ENCODE data around the gene SMIM31. TPM values are rescaled to one million over a fixed set of nuclear protein-coding genes. Genes with fewer than 3 reads are reported as not detected.

SMIM31 gene
- total RNA-seq, 1 experiment from 2014 or later, result not detected

DNA sequence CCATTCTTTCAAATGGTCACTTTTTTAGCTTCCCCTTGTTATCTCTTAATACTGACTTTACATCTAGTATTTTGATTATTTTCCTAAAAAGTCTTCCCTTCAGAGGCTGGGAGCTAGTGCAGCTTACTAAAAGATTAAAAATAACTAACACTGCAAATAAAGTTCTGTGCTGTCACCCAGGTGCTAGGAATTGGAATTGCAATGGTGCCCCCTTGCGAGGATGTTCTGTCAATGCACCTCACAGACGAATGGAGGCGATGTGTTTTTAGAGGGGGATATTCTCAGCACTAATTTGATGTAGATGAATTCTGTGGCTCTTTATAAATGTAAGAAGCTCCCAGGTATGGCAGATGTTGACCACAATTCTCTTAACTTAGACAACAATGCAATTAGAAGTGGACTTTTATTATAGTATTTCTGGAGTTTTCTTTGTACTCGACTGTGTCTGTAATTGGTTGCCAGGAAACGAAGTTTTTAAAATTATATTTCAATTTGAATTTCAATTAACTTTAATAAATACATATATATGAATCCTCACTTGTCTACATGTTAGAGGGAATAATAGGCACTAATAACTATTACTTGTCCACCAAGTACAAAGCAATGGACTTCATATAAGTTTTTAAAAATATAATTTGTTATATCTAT lies 22.0 kb upstream of the SMIM31 start:
- H3K79me2 ChIP-seq (ENCODE audit: low read depth), result no peaks in the 10 kb centered on the region
- H3F3A ChIP-seq (ENCODE audit: insufficient read depth, low read depth), result no peaks in the 10 kb centered on the region
- H3K9me3 ChIP-seq (ENCODE audit: insufficient read depth, low read depth), result no peaks in the 10 kb centered on the region
- no peak overlapping the region for H3K4me2 ChIP-seq
- ChIA-PET POLR2A (ENCODE audit: unreplicated experiment) (interaction anchor here (0.6 kb wide), 1 partner anchor 972 kb away, joined by 4 read pairs; no protein-coding TSS in a partner anchor), CTCF (interaction anchor here (0.7 to 1.6 kb wide), 4 partner anchors 196 to 1182 kb away, joined by 3 to 8 read pairs (median 4); no protein-coding TSS in a partner anchor)
- H3K27ac ChIP-seq, result no peak overlapping the region
- DNase-seq, result peak in 1 of 2 experiments; percentile 56
- TF ChIP-seq EZH2 (IDR thresholded peaks at IDR 0.05; ENCODE audit: low read depth), result no peak
- TF ChIP-seq, protein P1, sequence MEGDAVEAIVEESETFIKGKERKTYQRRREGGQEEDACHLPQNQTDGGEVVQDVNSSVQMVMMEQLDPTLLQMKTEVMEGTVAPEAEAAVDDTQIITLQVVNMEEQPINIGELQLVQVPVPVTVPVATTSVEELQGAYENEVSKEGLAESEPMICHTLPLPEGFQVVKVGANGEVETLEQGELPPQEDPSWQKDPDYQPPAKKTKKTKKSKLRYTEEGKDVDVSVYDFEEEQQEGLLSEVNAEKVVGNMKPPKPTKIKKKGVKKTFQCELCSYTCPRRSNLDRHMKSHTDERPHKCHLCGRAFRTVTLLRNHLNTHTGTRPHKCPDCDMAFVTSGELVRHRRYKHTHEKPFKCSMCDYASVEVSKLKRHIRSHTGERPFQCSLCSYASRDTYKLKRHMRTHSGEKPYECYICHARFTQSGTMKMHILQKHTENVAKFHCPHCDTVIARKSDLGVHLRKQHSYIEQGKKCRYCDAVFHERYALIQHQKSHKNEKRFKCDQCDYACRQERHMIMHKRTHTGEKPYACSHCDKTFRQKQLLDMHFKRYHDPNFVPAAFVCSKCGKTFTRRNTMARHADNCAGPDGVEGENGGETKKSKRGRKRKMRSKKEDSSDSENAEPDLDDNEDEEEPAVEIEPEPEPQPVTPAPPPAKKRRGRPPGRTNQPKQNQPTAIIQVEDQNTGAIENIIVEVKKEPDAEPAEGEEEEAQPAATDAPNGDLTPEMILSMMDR (conservative IDR thresholded peaks at IDR 0.05), result peak; percentile 84
- intact Hi-C loops (cut with micrococcal nuclease; ENCODE audit: unreplicated experiment), result loop anchor here (1.0 to 10.0 kb wide), 2 partner anchors 717 to 1176 kb away; no protein-coding TSS in a partner anchor
- no peak overlapping the region for H3K4me3 ChIP-seq
- no TSS peak for BruUV-seq (replicated peaks)
- no peaks in the 10 kb centered on the region for H3K27me3 ChIP-seq (ENCODE audit: insufficient read depth, low read depth)
- no peaks in the 10 kb centered on the region for H3K9me2 ChIP-seq (ENCODE audit: insufficient read depth)
- H3K4me1 ChIP-seq (replicated peaks; ENCODE audit: insufficient read depth), result no peaks in the 10 kb centered on the region
- no peaks in the 10 kb centered on the region for H3K36me3 ChIP-seq (ENCODE audit: low read depth)
- no peaks in the 10 kb centered on the region for H4K20me1 ChIP-seq (ENCODE audit: insufficient read depth)
- no peak overlapping the region for H2AFZ ChIP-seq

DNA sequence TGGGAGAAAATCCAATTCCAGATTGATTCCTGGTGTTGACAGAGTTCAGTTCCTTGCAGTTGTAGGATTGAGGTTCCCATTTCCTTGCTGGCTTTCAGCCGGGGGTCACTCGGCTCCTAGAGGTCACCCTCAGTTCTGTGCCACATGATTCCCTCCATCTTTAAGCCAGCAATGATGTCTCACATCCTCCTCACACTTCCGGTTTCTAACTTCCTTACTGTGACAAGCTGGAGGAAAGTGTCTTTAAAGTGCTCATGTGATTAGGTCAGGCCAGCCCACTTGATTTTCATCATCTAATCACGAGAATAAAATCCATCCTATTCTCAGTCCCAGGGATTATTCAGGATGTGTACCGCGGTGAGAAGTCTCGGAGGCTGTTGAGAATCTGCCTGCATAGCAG lies 19.4 kb upstream of the SMIM31 start:
- no peaks in the 10 kb centered on the region for H3F3A ChIP-seq (ENCODE audit: insufficient read depth, low read depth)
- H3K27me3 ChIP-seq (ENCODE audit: insufficient read depth, low read depth), result no peaks in the 10 kb centered on the region
- ChIA-PET CTCF (no interaction called here), POLR2A (ENCODE audit: unreplicated experiment) (no interaction called here)
- no peaks in the 10 kb centered on the region for H3K4me1 ChIP-seq (replicated peaks; ENCODE audit: insufficient read depth)
- H3K4me2 ChIP-seq, result no peak overlapping the region
- no peak overlapping the region for H3K27ac ChIP-seq
- intact Hi-C loops (cut with micrococcal nuclease; ENCODE audit: unreplicated experiment), result loop anchor here (10.0 kb wide), 1 partner anchor 720 kb away; no protein-coding TSS in a partner anchor
- BruUV-seq (replicated peaks), result no TSS peak
- no peaks in the 10 kb centered on the region for H3K79me2 ChIP-seq (ENCODE audit: low read depth)
- TF ChIP-seq, protein P1 (conservative IDR thresholded peaks at IDR 0.05), result no peak
- no peak for TF ChIP-seq EZH2 (IDR thresholded peaks at IDR 0.05; ENCODE audit: low read depth)
- no peaks in the 10 kb centered on the region for H4K20me1 ChIP-seq (ENCODE audit: insufficient read depth)
- no peak for DNase-seq
- H3K36me3 ChIP-seq (ENCODE audit: low read depth), result no peaks in the 10 kb centered on the region
- no peaks in the 10 kb centered on the region for H3K9me2 ChIP-seq (ENCODE audit: insufficient read depth)
- H2AFZ ChIP-seq, result no peak overlapping the region
- no peak overlapping the region for H3K4me3 ChIP-seq
- H3K9me3 ChIP-seq (ENCODE audit: insufficient read depth, low read depth), result no peaks in the 10 kb centered on the region

DNA sequence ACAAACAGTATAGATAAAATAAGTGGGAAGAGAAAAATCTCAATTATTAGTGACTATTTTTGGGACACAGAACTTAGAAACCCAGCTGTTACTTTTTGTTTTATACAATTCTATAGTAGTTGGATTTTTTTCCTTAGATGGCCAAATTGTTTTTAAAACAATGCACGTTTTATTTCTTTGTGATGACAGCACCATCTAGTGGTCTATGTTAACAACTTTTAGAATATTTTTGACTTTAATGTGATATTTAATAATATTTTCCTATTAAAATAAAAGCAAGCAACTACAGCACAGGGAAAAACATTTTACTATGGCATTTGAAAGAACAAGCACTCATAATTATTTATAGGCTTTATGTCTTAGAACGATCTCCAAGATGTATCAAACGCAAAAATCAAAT lies 5.6 kb upstream of the SMIM31 start:
- H3K9me2 ChIP-seq (ENCODE audit: insufficient read depth), result no peaks in the 10 kb centered on the region
- POLR2A ChIA-PET (ENCODE audit: unreplicated experiment), result no interaction called here
- H3K4me3 ChIP-seq, result no peak overlapping the region
- no peak for DNase-seq
- no peaks in the 10 kb centered on the region for H3K27me3 ChIP-seq (ENCODE audit: insufficient read depth, low read depth)
- no peaks in the 10 kb centered on the region for H3K36me3 ChIP-seq (ENCODE audit: low read depth)
- intact Hi-C loops (cut with micrococcal nuclease; ENCODE audit: unreplicated experiment), result loop anchor here (1.0 kb wide), 1 partner anchor 1193 kb away; no protein-coding TSS in a partner anchor
- CTCF ChIA-PET, result interaction anchor here (0.5 to 0.6 kb wide), 2 partner anchors 532 to 1110 kb away, joined by 4 read pairs; no protein-coding TSS in a partner anchor
- TF ChIP-seq EZH2 (IDR thresholded peaks at IDR 0.05; ENCODE audit: low read depth), result no peak
- TF ChIP-seq, protein P1 (conservative IDR thresholded peaks at IDR 0.05), result peak; percentile 60
- H4K20me1 ChIP-seq (ENCODE audit: insufficient read depth), result no peaks in the 10 kb centered on the region
- no peak overlapping the region for H3K27ac ChIP-seq
- H2AFZ ChIP-seq, result no peak overlapping the region
- no peak overlapping the region for H3K4me2 ChIP-seq
- H3F3A ChIP-seq (ENCODE audit: insufficient read depth, low read depth), result no peaks in the 10 kb centered on the region
- no peaks in the 10 kb centered on the region for H3K4me1 ChIP-seq (replicated peaks; ENCODE audit: insufficient read depth)
- no TSS peak for BruUV-seq (replicated peaks)
- no peaks in the 10 kb centered on the region for H3K79me2 ChIP-seq (ENCODE audit: low read depth)
- H3K9me3 ChIP-seq (ENCODE audit: insufficient read depth, low read depth), result no peaks in the 10 kb centered on the region
